ENCODE results near the gene MAGEB10. TPM values are rescaled to one million over a fixed set of nuclear protein-coding genes. Genes with fewer than 3 reads are reported as not detected.
"Not testable (repeated sequence)": the region's sequence is repeated elsewhere in the genome, so short reads cannot be mapped to it uniquely, and the experiment has no call there.

MAGEB10 gene
- total and polyA plus RNA-seq, 8 donors = 0.07 to 0.10 (median 0.10) TPM; not detected in 5

DNA sequence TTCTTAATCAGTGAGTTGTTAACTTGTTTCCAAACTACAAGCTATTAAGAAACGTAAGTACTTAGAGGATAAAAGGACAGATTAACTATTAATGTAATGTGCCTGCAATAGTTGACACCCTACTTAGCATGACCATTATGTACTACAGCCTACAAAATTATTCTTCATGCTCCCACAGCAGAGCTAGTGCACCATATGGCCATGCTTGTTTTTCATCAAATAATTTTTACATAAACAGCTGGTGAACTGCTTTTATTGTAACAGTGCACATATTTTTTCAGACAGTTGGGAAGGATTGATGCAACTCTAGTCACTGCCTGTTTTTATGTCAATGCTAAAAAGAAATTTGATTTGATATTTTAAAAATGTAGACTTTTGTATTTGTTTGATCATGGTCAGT lies 10.2 kb upstream of the MAGEB10 start:
- Histone ChIP-seq H3K27me3 (peaks cover 0 to 2% of the 10 kb centered on the region in 2 donors), H3K4me3 (no peak overlapping the region), H3K27ac (no peak overlapping the region), H3K4me1 (no peaks in the 10 kb centered on the region), H3K36me3 (no peaks in the 10 kb centered on the region), H3K9me3 (no peaks in the 10 kb centered on the region)
- peak in 1 of 4 donors; percentile 0 for DNase-seq
- TF ChIP-seq, protein P1, sequence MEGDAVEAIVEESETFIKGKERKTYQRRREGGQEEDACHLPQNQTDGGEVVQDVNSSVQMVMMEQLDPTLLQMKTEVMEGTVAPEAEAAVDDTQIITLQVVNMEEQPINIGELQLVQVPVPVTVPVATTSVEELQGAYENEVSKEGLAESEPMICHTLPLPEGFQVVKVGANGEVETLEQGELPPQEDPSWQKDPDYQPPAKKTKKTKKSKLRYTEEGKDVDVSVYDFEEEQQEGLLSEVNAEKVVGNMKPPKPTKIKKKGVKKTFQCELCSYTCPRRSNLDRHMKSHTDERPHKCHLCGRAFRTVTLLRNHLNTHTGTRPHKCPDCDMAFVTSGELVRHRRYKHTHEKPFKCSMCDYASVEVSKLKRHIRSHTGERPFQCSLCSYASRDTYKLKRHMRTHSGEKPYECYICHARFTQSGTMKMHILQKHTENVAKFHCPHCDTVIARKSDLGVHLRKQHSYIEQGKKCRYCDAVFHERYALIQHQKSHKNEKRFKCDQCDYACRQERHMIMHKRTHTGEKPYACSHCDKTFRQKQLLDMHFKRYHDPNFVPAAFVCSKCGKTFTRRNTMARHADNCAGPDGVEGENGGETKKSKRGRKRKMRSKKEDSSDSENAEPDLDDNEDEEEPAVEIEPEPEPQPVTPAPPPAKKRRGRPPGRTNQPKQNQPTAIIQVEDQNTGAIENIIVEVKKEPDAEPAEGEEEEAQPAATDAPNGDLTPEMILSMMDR (IDR thresholded peaks at IDR 0.05) = no peak
- intact Hi-C loops (cut with DNase I) = no loop called here
- no peak for ATAC-seq

DNA sequence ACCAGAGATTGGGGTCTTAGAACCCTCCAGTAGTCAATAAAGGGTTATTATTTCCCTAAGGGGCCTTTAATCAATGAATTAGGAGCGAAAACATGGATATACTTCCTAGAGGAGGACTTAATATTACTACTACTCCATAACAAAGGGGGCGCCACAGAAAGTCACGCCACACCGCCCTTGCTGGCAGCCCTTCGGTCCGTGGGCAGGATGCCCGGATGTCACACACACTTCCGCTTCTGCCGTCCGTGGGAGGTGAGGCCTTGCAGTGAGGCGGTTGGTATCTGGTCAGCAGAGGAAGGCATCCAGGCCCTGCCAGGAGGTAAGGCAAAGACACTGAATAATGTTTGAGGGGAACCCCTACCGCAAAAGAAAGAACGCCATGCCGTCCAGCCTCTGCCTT lies 436 bp downstream of the MAGEB10 start:
- H3K27me3 ChIP-seq = no peaks in the 10 kb centered on the region
- intact Hi-C loops (cut with DNase I) = no loop called here
- no peaks in the 10 kb centered on the region for H3K4me1 ChIP-seq
- DNase-seq (no peak), ATAC-seq (no peak)
- no peak overlapping the region for H3K4me3 ChIP-seq
- no peak overlapping the region for H3K27ac ChIP-seq
- H3K9me3 ChIP-seq = no peaks in the 10 kb centered on the region
- TF ChIP-seq, protein P1 (IDR thresholded peaks at IDR 0.05) = no peak
- no peaks in the 10 kb centered on the region for H3K36me3 ChIP-seq

- H3K9me3 ChIP-seq; DNase-seq; H3K27ac ChIP-seq; intact Hi-C loops (cut with DNase I); H3K4me3 ChIP-seq; H3K27me3 ChIP-seq; H3K4me1 ChIP-seq; ATAC-seq; H3K36me3 ChIP-seq: not testable (repeated sequence)
Observed at GRCh38 chrX:27808991-27809859, 1.4 kb downstream of the MAGEB10 start.

- TF ChIP-seq, protein P1 (IDR thresholded peaks at IDR 0.05) = no peak
- no peaks in the 10 kb centered on the region for H3K9me3 ChIP-seq
- no peak overlapping the region for H3K27ac ChIP-seq
- ATAC-seq = no peak
- H3K36me3 ChIP-seq = no peaks in the 10 kb centered on the region
- no peak for DNase-seq
- no peaks in the 10 kb centered on the region for H3K4me1 ChIP-seq
- intact Hi-C loops (cut with DNase I) = no loop called here
- no peak overlapping the region for H3K4me3 ChIP-seq
- H3K27me3 ChIP-seq = no peaks in the 10 kb centered on the region
Observed at GRCh38 chrX:27815209-27815608, 7.4 kb downstream of the MAGEB10 start.

DNA sequence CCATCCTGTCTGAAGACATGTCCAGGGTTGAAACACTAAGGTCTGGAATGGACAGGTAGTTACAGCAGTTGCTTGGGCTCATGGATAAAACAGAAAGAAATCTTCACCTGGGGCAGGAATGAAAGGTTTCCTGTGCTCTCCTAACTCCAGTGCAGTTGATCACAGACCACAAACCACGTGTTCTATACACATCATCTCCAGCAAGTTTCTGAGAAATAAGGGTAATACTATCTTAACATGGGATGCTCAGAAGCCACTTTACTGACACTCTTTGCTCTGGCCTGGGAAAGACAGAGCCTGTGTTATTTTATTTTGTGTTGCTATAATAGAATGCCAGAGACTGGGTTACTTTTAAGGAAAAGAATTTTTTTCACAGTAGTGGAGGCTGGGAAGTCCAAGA lies 16.0 kb downstream of the MAGEB10 start:
- H3K36me3 ChIP-seq = no peaks in the 10 kb centered on the region
- H3K27ac ChIP-seq = no peak overlapping the region
- DNase-seq (no peak), ATAC-seq (no peak)
- no peak overlapping the region for H3K4me3 ChIP-seq
- no peaks in the 10 kb centered on the region for H3K4me1 ChIP-seq
- TF ChIP-seq, protein P1 (IDR thresholded peaks at IDR 0.05) = no peak
- intact Hi-C loops (cut with DNase I) = no loop called here
- H3K9me3 ChIP-seq = no peaks in the 10 kb centered on the region
- H3K27me3 ChIP-seq = no peaks in the 10 kb centered on the region

Data from left lung (tissue), 10 donors.